Measurements from ENCODE around the gene SGCE.

SGCE gene

GRCh38 chr7:94642838-94643653 is 12.9 kb downstream of the SGCE start:
- Histone ChIP-seq H3K9me2 (replicated peaks; ENCODE audit: low read depth, low read length) (no peaks in the 10 kb centered on the region), H3K4me3 (ENCODE audit: low read length, poor library complexity, severe bottlenecking) (no peak overlapping the region), H3K79me2 (ENCODE audit: insufficient read depth, low read length) (no peaks in the 10 kb centered on the region), H4K20me1 (ENCODE audit: insufficient read depth, low read length, poor library complexity, severe bottlenecking) (no peaks in the 10 kb centered on the region), H3K9ac (ENCODE audit: low read depth, low read length, poor library complexity, severe bottlenecking) (no peak overlapping the region), H3K9me3 (ENCODE audit: insufficient read depth, low read depth, low read length) (no peaks in the 10 kb centered on the region), H3K36me3 (ENCODE audit: insufficient read depth, low read length) (no peaks in the 10 kb centered on the region), H3F3A (ENCODE audit: low read depth) (no peaks in the 10 kb centered on the region), H3K4me2 (ENCODE audit: low read depth, low read length, poor library complexity, severe bottlenecking) (no peak overlapping the region), H3K4me1 (ENCODE audit: insufficient read depth, low read length, poor library complexity, severe bottlenecking) (no peaks in the 10 kb centered on the region), H3K27me3 (ENCODE audit: insufficient read depth, low read length, poor library complexity, severe bottlenecking) (no peaks in the 10 kb centered on the region), H2AFZ (ENCODE audit: low read length) (no peak overlapping the region)
- TF ChIP-seq CTCF (conservative IDR thresholded peaks at IDR 0.05; ENCODE audit: low read length) (no peak), EZH2phosphoT487 (IDR thresholded peaks at IDR 0.05; ENCODE audit: borderline replicate concordance) (no peak)

- Histone ChIP-seq H3K4me3 (ENCODE audit: low read length, poor library complexity, severe bottlenecking) (no peak overlapping the region), H3K36me3 (ENCODE audit: insufficient read depth, low read length) (no peaks in the 10 kb centered on the region), H3K4me1 (ENCODE audit: insufficient read depth, low read length, poor library complexity, severe bottlenecking) (no peaks in the 10 kb centered on the region), H2AFZ (ENCODE audit: low read length) (no peak overlapping the region), H3K27me3 (ENCODE audit: insufficient read depth, low read length, poor library complexity, severe bottlenecking) (no peaks in the 10 kb centered on the region), H3F3A (ENCODE audit: low read depth) (no peaks in the 10 kb centered on the region), H3K9ac (ENCODE audit: low read depth, low read length, poor library complexity, severe bottlenecking) (no peak overlapping the region), H3K79me2 (ENCODE audit: insufficient read depth, low read length) (no peaks in the 10 kb centered on the region), H4K20me1 (ENCODE audit: insufficient read depth, low read length, poor library complexity, severe bottlenecking) (no peaks in the 10 kb centered on the region), H3K9me3 (ENCODE audit: insufficient read depth, low read depth, low read length) (no peaks in the 10 kb centered on the region), H3K4me2 (ENCODE audit: low read depth, low read length, poor library complexity, severe bottlenecking) (no peak overlapping the region), H3K9me2 (replicated peaks; ENCODE audit: low read depth, low read length) (no peaks in the 10 kb centered on the region)
- TF ChIP-seq EZH2phosphoT487 (IDR thresholded peaks at IDR 0.05; ENCODE audit: borderline replicate concordance) (no peak), CTCF (conservative IDR thresholded peaks at IDR 0.05; ENCODE audit: low read length) (no peak)
Measured at GRCh38 chr7:94639384-94639783, 16.5 kb downstream of the SGCE start.

GRCh38 chr7:94635687-94636086 is 20.2 kb downstream of the SGCE start:
- Histone ChIP-seq H3K4me1 (ENCODE audit: insufficient read depth, low read length, poor library complexity, severe bottlenecking) (no peaks in the 10 kb centered on the region), H2AFZ (ENCODE audit: low read length) (no peak overlapping the region), H3K9me3 (ENCODE audit: insufficient read depth, low read depth, low read length) (no peaks in the 10 kb centered on the region), H3K36me3 (ENCODE audit: insufficient read depth, low read length) (no peaks in the 10 kb centered on the region), H3K79me2 (ENCODE audit: insufficient read depth, low read length) (no peaks in the 10 kb centered on the region), H3K4me3 (ENCODE audit: low read length, poor library complexity, severe bottlenecking) (no peak overlapping the region), H3K4me2 (ENCODE audit: low read depth, low read length, poor library complexity, severe bottlenecking) (no peak overlapping the region), H3K9ac (ENCODE audit: low read depth, low read length, poor library complexity, severe bottlenecking) (no peak overlapping the region), H3K9me2 (replicated peaks; ENCODE audit: low read depth, low read length) (no peaks in the 10 kb centered on the region), H3F3A (ENCODE audit: low read depth) (no peaks in the 10 kb centered on the region), H3K27me3 (ENCODE audit: insufficient read depth, low read length, poor library complexity, severe bottlenecking) (no peaks in the 10 kb centered on the region), H4K20me1 (ENCODE audit: insufficient read depth, low read length, poor library complexity, severe bottlenecking) (no peaks in the 10 kb centered on the region)
- TF ChIP-seq EZH2phosphoT487 (IDR thresholded peaks at IDR 0.05; ENCODE audit: borderline replicate concordance) (no peak), CTCF (conservative IDR thresholded peaks at IDR 0.05; ENCODE audit: low read length) (no peak)

All from Loucy (cell line).